Measurements from ENCODE around the gene SLX4IP.

The SLX4IP gene

DNA sequence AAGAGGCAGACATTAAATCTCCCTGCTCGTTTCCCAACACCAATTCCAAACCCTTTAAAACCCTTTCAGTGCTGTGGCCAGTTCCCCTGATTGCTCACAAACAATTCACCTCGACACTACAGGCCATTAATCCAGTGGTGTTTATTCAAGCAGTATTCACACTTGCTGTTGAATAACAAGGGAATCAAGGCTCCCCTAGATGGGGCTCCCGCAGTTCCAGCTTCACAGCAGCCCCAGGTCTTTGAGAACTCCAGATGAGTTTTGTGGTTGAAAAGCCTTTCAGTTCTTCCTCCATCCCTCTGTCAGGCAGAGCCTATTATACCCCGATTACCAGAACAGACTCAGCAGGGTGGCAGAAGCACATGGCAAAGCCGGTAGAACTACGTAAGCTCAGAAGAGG is 202.5 kb downstream of the SLX4IP start:
- Histone ChIP-seq H3K4me3 (ENCODE audit: low read length) (peak overlapping the region; percentile 15; the same call in 1 of the 2 replicates), H3K9me3 (ENCODE audit: insufficient read depth, low read depth, low read length) (no peaks in the 10 kb centered on the region), H3K27ac (ENCODE audit: low read depth, low read length) (peak overlapping the region; percentile 80), H3K9ac (ENCODE audit: low read depth, low read length) (no peak overlapping the region), H3K4me1 (ENCODE audit: insufficient read depth, low read length) (peaks cover 70% of the 10 kb centered on the region), H3K36me3 (ENCODE audit: insufficient read depth, low read length) (peaks cover 57% of the 10 kb centered on the region), H3K27me3 (ENCODE audit: insufficient read depth, low read length) (no peaks in the 10 kb centered on the region)
- 5% methylated on average over 6 of the region's 6 CpGs for WGBS

- WGBS: 90% methylated on average over 23 of the region's 23 CpGs
- peak overlapping the region; percentile 28; the same call in 1 of the 2 replicates for H3K27ac ChIP-seq (ENCODE audit: low read depth, low read length)
- no peaks in the 10 kb centered on the region for H3K27me3 ChIP-seq (ENCODE audit: insufficient read depth, low read length)
- no peak overlapping the region for H3K4me3 ChIP-seq (ENCODE audit: low read length)
- peaks cover 54% of the 10 kb centered on the region for H3K4me1 ChIP-seq (ENCODE audit: insufficient read depth, low read length)
- peaks cover 74% of the 10 kb centered on the region for H3K36me3 ChIP-seq (ENCODE audit: insufficient read depth, low read length)
- H3K9me3 ChIP-seq (ENCODE audit: insufficient read depth, low read depth, low read length): no peaks in the 10 kb centered on the region
- H3K9ac ChIP-seq (ENCODE audit: low read depth, low read length): no peak overlapping the region
Measured at GRCh38 chr20:10639077-10639736, 204.1 kb downstream of the SLX4IP start.

- Histone ChIP-seq H3K9ac (ENCODE audit: low read depth, low read length) (no peak overlapping the region), H3K36me3 (ENCODE audit: insufficient read depth, low read length) (peaks cover 81% of the 10 kb centered on the region), H3K4me1 (ENCODE audit: insufficient read depth, low read length) (peaks cover 50% of the 10 kb centered on the region), H3K27me3 (ENCODE audit: insufficient read depth, low read length) (no peaks in the 10 kb centered on the region), H3K27ac (ENCODE audit: low read depth, low read length) (peak overlapping the region; percentile 28; the same call in 1 of the 2 replicates), H3K9me3 (ENCODE audit: insufficient read depth, low read depth, low read length) (no peaks in the 10 kb centered on the region), H3K4me3 (ENCODE audit: low read length) (no peak overlapping the region)
- 86% methylated on average over 18 of the region's 18 CpGs for WGBS
Measured at GRCh38 chr20:10639737-10640556, 204.8 kb downstream of the SLX4IP start.

DNA sequence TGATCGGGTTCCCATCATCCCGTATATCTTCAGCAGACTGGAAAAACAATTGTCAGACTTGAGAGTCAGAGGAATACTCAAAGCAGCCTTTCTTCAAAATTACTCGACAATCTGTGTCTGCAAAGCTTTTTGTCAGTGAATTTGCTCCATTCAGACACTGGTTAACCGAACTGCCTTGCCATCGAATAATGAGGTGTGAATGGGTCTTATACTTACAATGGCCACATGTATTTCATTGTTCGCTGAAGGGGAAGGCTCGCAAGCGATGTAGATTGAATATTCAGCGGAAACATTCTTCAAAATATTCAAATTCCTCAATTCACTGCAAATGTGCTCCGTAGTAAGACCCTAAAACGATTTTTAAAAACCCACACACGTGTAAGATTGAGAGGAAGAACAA is 205.8 kb downstream of the SLX4IP start:
- H3K36me3 ChIP-seq (ENCODE audit: insufficient read depth, low read length): peaks cover 91% of the 10 kb centered on the region

GRCh38 chr20:10641467-10641866 is 206.4 kb downstream of the SLX4IP start:
- Histone ChIP-seq H3K4me3 (ENCODE audit: low read length) (no peak overlapping the region), H3K9me3 (ENCODE audit: insufficient read depth, low read depth, low read length) (no peaks in the 10 kb centered on the region), H3K27me3 (ENCODE audit: insufficient read depth, low read length) (no peaks in the 10 kb centered on the region), H3K36me3 (ENCODE audit: insufficient read depth, low read length) (peaks cover 93% of the 10 kb centered on the region), H3K9ac (ENCODE audit: low read depth, low read length) (no peak overlapping the region), H3K27ac (ENCODE audit: low read depth, low read length) (no peak overlapping the region), H3K4me1 (ENCODE audit: insufficient read depth, low read length) (peaks cover 40% of the 10 kb centered on the region)
- WGBS: 96% methylated on average over 12 of the region's 12 CpGs

More for the DNA sequence above, 205.8 kb downstream of the SLX4IP start:
- Histone ChIP-seq H3K9me3 (ENCODE audit: insufficient read depth, low read depth, low read length) (no peaks in the 10 kb centered on the region), H3K27ac (ENCODE audit: low read depth, low read length) (no peak overlapping the region), H3K27me3 (ENCODE audit: insufficient read depth, low read length) (no peaks in the 10 kb centered on the region), H3K4me3 (ENCODE audit: low read length) (no peak overlapping the region), H3K9ac (ENCODE audit: low read depth, low read length) (no peak overlapping the region), H3K4me1 (ENCODE audit: insufficient read depth, low read length) (peaks cover 45% of the 10 kb centered on the region)
- WGBS: 85% methylated on average over 12 of the region's 12 CpGs

DNA sequence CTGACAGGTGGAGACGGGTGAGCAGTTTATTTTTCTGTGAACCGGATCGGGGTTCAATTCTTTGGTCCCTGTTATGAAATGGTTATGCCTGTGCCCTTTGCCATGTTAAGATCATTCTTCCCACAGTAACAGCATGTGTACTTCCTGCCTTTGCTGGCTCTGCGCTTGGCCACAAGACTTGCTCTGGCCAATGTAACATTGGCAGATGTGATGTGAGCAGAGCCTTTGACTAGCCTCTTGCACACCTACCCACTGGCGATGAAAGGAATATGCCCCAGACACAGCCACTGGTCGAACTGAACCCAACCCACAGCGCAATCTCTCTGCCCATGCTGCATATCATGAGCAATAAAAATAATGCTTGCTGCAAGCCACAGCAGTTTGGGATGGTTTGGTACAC is 206.8 kb downstream of the SLX4IP start:
- no peak overlapping the region for H3K27ac ChIP-seq (ENCODE audit: low read depth, low read length)
- no peaks in the 10 kb centered on the region for H3K27me3 ChIP-seq (ENCODE audit: insufficient read depth, low read length)
- peaks cover 36% of the 10 kb centered on the region for H3K4me1 ChIP-seq (ENCODE audit: insufficient read depth, low read length)
- H3K9ac ChIP-seq (ENCODE audit: low read depth, low read length): no peak overlapping the region
- 97% methylated on average over 6 of the region's 7 CpGs for WGBS
- no peak overlapping the region for H3K4me3 ChIP-seq (ENCODE audit: low read length)
- H3K36me3 ChIP-seq (ENCODE audit: insufficient read depth, low read length): peaks cover 93% of the 10 kb centered on the region
- H3K9me3 ChIP-seq (ENCODE audit: insufficient read depth, low read depth, low read length): no peaks in the 10 kb centered on the region

DNA sequence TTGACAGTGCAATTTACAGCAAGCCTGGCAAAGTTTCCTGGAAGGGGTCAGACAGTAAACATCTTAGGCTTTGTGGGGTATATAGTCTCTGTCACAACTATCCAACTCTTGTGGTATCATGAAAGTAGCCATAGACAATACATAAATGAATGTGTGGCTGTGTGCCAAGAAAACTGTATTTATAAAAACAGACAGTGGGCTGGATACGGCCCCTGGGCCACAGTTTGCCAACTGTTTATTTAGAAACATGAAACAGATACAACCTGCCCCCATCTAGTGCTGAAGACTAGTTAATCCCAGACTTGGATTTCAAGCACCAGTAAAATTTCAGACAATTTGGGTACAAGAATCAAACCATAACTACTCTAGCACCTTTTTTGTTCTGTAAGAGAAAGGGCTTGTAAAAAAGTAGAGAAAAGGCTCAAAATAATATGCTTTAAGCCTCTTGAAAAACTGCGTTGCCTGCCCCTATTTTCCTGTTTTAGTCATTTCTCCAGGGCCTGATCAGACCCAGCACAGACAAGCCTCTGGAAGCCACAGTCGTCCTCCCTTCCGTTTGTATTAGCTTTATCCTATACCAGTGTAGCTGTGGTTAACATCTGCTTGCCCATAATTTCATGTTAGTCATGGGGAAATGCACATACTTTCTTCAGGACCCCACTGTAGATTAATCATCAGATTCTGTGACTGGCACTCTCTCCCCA is 207.9 kb downstream of the SLX4IP start:
- Histone ChIP-seq H3K27ac (ENCODE audit: low read depth, low read length) (no peak overlapping the region), H3K4me1 (ENCODE audit: insufficient read depth, low read length) (peaks cover 27% of the 10 kb centered on the region), H3K36me3 (ENCODE audit: insufficient read depth, low read length) (peaks cover 100% of the 10 kb centered on the region), H3K27me3 (ENCODE audit: insufficient read depth, low read length) (no peaks in the 10 kb centered on the region), H3K9me3 (ENCODE audit: insufficient read depth, low read depth, low read length) (no peaks in the 10 kb centered on the region), H3K4me3 (ENCODE audit: low read length) (no peak overlapping the region), H3K9ac (ENCODE audit: low read depth, low read length) (no peak overlapping the region)
- WGBS: 95% methylated on average over 4 of the region's 4 CpGs

DNA sequence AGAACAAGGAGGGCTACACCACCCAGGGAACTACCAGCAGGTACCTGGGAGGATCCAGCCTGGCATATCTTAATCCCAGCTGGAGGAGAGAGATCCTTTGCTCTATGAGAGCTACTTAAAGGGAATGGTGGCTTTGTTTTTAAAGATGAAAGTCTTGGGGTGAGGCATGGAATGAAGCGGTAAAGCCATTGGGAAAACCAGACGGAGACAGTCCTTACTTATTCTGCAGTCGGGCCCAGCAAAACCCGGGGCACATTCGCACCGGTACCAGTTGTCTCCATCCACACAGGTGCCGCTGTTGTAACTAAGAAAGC is 208.4 kb downstream of the SLX4IP start:
- Histone ChIP-seq H3K4me3 (ENCODE audit: low read length) (no peak overlapping the region), H3K9me3 (ENCODE audit: insufficient read depth, low read depth, low read length) (no peaks in the 10 kb centered on the region), H3K36me3 (ENCODE audit: insufficient read depth, low read length) (peaks cover 100% of the 10 kb centered on the region), H3K9ac (ENCODE audit: low read depth, low read length) (no peak overlapping the region), H3K27ac (ENCODE audit: low read depth, low read length) (no peak overlapping the region), H3K4me1 (ENCODE audit: insufficient read depth, low read length) (peaks cover 27% of the 10 kb centered on the region), H3K27me3 (ENCODE audit: insufficient read depth, low read length) (no peaks in the 10 kb centered on the region)
- 97% methylated on average over 7 of the region's 7 CpGs for WGBS

DNA sequence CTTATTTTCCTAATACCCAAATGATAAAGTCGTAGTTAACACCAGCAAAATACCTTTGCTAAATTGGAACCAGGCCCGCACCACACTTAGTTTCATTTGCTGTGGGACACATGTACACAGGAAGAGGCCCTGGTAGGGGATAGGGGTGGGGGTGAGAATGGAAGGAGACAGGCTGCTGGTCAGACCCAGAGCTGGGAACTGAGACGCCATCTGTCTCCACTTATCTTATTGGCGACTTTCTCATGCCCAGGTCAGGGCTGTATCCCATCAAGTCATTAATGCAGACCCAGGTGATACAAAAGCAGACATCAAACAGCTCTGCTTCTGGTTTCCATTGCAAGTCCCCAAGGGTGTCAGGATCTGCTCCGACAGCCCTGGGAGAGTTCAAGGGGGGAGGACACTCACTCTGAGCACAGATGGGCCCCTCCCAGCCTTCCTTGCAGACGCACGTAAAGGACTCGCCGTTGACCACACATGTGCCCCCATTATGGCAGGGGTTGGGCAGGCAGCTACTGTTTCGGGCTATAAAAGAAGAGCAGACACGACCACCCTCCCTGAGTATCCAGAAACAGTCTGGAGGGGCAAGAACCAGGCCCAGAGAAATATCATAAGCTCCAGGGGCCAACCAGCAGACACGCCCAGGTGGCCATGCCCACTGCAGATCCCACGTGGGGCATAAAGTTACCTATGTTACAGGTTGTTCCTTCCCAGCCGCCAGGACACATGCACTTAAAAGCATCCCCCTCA is 209.5 kb downstream of the SLX4IP start:
- no peak overlapping the region for H3K4me3 ChIP-seq (ENCODE audit: low read length)
- 92% methylated on average over 14 of the region's 14 CpGs for WGBS

DNA sequence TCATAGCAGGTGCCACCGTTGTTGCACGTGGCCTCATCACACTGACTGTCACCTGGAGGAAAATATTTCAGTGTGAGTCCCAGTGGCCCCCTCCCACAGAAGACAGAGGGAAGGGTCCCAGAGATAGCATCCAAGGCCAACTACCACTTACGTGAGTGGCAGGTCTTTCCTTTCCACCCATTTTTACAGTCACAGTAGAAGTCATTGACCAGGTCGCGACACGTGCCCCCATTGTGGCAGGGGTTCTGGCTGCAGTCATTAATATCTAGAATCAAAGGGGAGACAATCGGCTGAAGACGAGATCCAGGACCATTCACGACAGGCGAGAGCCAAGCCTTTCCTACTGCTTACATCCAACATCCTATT is 210.1 kb downstream of the SLX4IP start:
- Histone ChIP-seq H3K36me3 (ENCODE audit: insufficient read depth, low read length) (peaks cover 100% of the 10 kb centered on the region), H3K9ac (ENCODE audit: low read depth, low read length) (no peak overlapping the region), H3K4me1 (ENCODE audit: insufficient read depth, low read length) (peaks cover 28% of the 10 kb centered on the region), H3K27me3 (ENCODE audit: insufficient read depth, low read length) (no peaks in the 10 kb centered on the region), H3K27ac (ENCODE audit: low read depth, low read length) (no peak overlapping the region), H3K4me3 (ENCODE audit: low read length) (no peak overlapping the region), H3K9me3 (ENCODE audit: insufficient read depth, low read depth, low read length) (no peaks in the 10 kb centered on the region)
- 95% methylated on average over 10 of the region's 10 CpGs for WGBS

More for the DNA sequence above, 209.5 kb downstream of the SLX4IP start:
- H3K27me3 ChIP-seq (ENCODE audit: insufficient read depth, low read length): no peaks in the 10 kb centered on the region
- H3K9me3 ChIP-seq (ENCODE audit: insufficient read depth, low read depth, low read length): no peaks in the 10 kb centered on the region
- H3K36me3 ChIP-seq (ENCODE audit: insufficient read depth, low read length): peaks cover 100% of the 10 kb centered on the region
- H3K9ac ChIP-seq (ENCODE audit: low read depth, low read length): no peak overlapping the region
- no peak overlapping the region for H3K27ac ChIP-seq (ENCODE audit: low read depth, low read length)
- peaks cover 27% of the 10 kb centered on the region for H3K4me1 ChIP-seq (ENCODE audit: insufficient read depth, low read length)

Measured in HUES64 (cell line).